BE2C (cell line): ENCODE results near the gene IGF2.
A peak's percentile ranks its signal among the peaks of the same experiment; 100 is the strongest.

ENCODE experiments used
- DNase-seq: peaks from one replicate; pipeline ENCODE4 v3.0.0-alpha.2; 2020
- H3K27me3 ChIP-seq: fragments of 250-450 bp; sonication (Bioruptor Pico); 2 replicates; pipeline ENCODE4 v1.5.1; 2020; ENCODE audit warnings: mild to moderate bottlenecking
- H3K36me3 ChIP-seq: fragments of 250-450 bp; sonication (Bioruptor Pico); 2 replicates; pipeline ENCODE4 v1.5.1; 2020; ENCODE audit warnings: mild to moderate bottlenecking
- H3K4me1 ChIP-seq: fragments of 250-450 bp; sonication (Bioruptor Pico); 2 replicates; pipeline ENCODE4 v1.5.1; 2020
- H3K4me3 ChIP-seq: 2 replicates; pipeline ENCODE4 v1.5.1; 2011; ENCODE audit warnings: low read depth, low read length
- H3K9me3 ChIP-seq: fragments of 250-450 bp; sonication (Bioruptor Pico); 2 replicates; pipeline ENCODE4 v1.5.1; 2020
- CTCF ChIP-seq: IDR thresholded peaks from 2 replicates; pipeline ENCODE4 v1.5.1; 2012; ENCODE audit warnings: mild to moderate bottlenecking, low read depth, low read length

Gene IGF2

GRCh38 chr11:2142300-2142759 lies 3.1 kb upstream of the IGF2 start:
- H3K4me1 ChIP-seq = peaks cover 3% of the 10 kb centered on the region
- no peak for DNase-seq
- H3K4me3 ChIP-seq = peak overlapping the region; percentile 77
- no peaks in the 10 kb centered on the region for H3K9me3 ChIP-seq
- peaks cover 12% of the 10 kb centered on the region for H3K36me3 ChIP-seq
- no peak for TF ChIP-seq CTCF
- H3K27me3 ChIP-seq = no peaks in the 10 kb centered on the region; the same call in 1 of the 2 replicates

GRCh38 chr11:2140411-2141400 lies 1.5 kb upstream of the IGF2 start:
- H3K36me3 ChIP-seq = peaks cover 20% of the 10 kb centered on the region
- peak overlapping the region; percentile 77 for H3K4me3 ChIP-seq
- H3K4me1 ChIP-seq = no peaks in the 10 kb centered on the region
- DNase-seq = peak; percentile 55
- no peak for TF ChIP-seq CTCF
- no peaks in the 10 kb centered on the region; the same call in 1 of the 2 replicates for H3K27me3 ChIP-seq
- no peaks in the 10 kb centered on the region for H3K9me3 ChIP-seq

- peak; percentile 62 for DNase-seq
- Histone ChIP-seq H3K4me3 (peak overlapping the region; percentile 77), H3K4me1 (no peaks in the 10 kb centered on the region), H3K27me3 (no peaks in the 10 kb centered on the region; the same call in 1 of the 2 replicates), H3K36me3 (peaks cover 29% of the 10 kb centered on the region), H3K9me3 (no peaks in the 10 kb centered on the region)
- no peak for TF ChIP-seq CTCF
Measured at GRCh38 chr11:2139621-2140337, 590 bp upstream of the IGF2 start.

GRCh38 chr11:2138431-2139122 lies 612 bp downstream of the IGF2 start:
- Histone ChIP-seq H3K4me3 (peak overlapping the region; percentile 84), H3K27me3 (no peaks in the 10 kb centered on the region; the same call in 1 of the 2 replicates), H3K9me3 (no peaks in the 10 kb centered on the region), H3K36me3 (peaks cover 41% of the 10 kb centered on the region), H3K4me1 (peaks cover under 1% of the 10 kb centered on the region)
- no peak for TF ChIP-seq CTCF
- DNase-seq = no peak

GRCh38 chr11:2138068-2138430 lies 1.1 kb downstream of the IGF2 start:
- Histone ChIP-seq H3K4me1 (peaks cover 5% of the 10 kb centered on the region), H3K9me3 (no peaks in the 10 kb centered on the region), H3K36me3 (peaks cover 46% of the 10 kb centered on the region), H3K27me3 (no peaks in the 10 kb centered on the region; the same call in 1 of the 2 replicates), H3K4me3 (peak overlapping the region; percentile 84)
- no peak for TF ChIP-seq CTCF
- DNase-seq = no peak
